Activated T-helper 1 cell treated with anti-CD3 and anti-CD28 coated beads, Interleukin-2, amount 50 U/mL, for 16 hours (primary cell): ENCODE data around the gene MAP4K2.

ENCODE experiments used
- DNase-seq, 2 donors: peaks; one replicate each; pipeline ENCODE4 v3.0.0-alpha.2; 2020; ENCODE audit warnings: low read depth in 1 of 2, low spot score in 1 of 2

The MAP4K2 gene

DNA sequence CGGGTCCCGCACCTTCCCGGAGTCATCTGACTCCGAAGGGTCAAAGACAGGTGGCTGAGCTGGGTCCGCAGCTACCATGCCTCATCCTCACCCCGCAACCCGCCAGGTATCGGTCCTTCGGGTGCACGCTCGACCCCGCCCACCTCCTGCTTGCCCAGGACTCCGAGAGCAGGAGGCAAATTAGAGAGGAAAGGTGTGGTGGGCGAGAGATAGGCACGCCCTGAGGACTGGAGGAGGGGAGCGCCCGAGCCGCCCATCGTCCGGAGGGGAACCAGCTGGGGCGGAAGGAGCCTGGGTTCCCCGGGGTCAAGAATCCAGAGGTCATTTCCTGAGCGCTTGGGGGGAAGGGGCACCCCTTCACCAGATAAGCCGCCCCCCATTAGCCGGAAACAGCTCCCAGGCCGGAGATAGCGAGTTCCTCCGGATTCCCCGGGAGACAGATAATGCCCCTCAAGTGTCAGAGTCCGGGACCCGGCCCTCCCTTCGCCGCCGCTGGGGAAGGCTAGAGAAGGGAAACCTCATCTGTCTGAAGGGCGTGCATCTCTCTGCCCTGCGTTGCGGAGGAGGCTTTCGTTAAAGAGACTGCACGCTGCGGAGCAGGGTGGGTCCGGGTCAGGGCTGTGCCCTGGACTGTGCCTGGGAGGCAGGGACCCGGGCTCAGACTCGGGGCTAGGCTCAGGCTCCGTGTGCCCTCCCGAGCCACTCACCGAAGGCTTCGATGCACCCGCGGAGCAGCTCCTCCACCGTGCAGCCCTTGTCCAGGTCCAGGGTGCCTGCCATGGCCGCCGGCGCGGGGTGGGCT lies 60.7 kb downstream of the MAP4K2 start:
- no peak for DNase-seq

DNA sequence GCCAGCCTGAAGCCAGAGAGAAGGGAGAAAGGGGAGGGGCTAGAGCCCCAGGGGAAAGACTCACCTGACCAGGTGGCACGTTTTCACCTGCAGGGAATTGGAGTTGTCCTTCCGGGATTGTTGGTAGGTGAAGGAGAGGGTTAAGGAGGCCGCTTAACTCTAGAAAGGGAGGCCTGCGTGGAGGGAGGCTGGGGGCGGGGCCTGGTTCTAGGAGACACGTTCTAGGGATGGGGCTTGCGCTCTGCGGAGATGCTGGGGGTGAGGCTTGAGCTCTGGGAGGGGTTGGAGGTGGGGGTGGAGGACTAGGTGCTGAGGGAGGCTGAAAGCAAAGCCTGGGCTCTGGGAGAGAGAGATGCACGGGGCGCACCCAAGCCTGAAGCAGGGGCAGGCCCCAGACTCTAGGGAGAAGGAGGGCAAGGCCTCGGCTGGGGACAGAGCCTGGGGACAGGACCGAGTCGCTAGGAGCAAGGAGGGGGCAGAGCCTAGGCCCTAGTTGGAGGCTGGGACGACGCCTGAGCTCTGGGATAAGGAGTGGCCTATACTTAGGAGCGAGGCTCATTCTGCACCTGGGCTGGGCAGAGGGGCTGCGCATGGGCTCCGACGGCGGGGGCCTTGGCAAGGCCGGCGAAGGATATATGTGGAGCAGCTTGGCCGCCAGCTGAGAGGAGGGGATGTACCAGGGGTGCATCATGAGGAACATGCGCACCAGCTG lies 61.5 kb downstream of the MAP4K2 start:
- no peak for DNase-seq

DNA sequence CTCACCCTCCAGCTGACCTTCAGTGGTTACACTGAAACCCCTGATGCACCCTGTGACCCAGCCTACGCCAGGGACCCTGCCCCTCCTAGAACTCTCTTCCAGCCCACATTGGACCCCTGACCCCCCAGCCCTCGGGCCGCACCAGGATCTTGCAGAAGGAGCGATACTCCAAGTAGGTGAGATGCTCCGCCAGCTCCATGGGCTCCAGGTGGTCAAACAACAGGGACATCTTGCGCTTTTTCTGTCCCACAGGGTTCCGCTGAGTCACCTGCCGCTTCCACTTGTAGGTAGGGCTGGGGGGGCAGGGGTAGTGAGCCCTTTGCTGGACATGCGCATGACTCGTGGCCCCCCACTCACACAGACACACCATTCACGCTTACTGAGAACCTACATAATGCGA lies 63.1 kb downstream of the MAP4K2 start:
- DNase-seq = no peak

DNA sequence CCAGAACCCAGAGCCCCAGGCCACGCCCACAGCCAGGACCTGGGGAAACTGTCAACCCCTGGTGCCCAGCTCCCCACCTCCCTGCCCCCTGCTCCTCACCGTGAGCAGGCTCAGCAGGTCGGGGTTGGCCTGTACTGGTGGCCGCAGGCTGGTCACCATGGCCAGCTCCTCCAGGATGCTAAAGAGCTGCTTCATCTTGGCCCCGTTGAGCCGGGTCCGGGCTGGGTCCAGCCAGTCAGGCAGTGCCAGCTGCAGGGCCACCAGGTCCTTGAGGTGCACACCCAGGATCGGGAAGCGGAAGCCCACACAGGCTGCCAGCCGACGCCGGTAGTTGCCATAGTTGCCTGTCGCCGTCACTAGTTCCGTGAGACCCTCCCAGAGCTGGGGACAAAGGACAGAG lies 66.4 kb downstream of the MAP4K2 start:
- DNase-seq = no peak

DNA sequence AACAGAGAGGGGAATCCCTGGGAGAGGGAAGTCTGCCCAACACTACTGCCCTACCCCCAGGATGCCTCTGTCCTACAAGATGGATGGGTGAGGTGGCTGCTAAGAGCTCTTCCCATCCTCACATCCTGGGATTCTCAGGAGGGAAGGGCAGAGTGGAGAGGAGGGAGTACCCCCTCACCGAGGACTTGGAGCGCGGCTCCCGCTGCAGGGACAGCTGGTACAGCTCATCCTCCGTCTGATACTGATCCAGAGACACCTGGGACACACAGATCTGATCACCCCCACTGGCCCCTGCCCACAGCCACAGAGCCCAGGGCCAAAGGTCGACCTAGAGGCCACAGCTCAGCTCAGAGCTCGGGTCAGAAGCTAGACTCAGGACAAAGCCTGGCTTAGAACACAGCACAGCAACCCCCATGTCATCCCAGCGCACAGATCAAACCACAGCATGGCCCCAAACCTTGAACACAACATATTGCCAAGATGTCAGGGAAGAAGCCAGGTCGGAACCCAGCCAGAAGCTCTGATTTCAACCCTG lies 67.2 kb downstream of the MAP4K2 start:
- no peak for DNase-seq
